GM19351 (cell line): ENCODE data around the gene NDEL1.

Experiments
- ATAC-seq: cut with Tn5 transposase; IDR thresholded peaks from one replicate; pipeline ENCODE4 v1.9.1; 2021; ENCODE audit warnings: mild to moderate bottlenecking, moderate library complexity; ENCODE audit not compliant: unreplicated experiment

The NDEL1 gene

DNA sequence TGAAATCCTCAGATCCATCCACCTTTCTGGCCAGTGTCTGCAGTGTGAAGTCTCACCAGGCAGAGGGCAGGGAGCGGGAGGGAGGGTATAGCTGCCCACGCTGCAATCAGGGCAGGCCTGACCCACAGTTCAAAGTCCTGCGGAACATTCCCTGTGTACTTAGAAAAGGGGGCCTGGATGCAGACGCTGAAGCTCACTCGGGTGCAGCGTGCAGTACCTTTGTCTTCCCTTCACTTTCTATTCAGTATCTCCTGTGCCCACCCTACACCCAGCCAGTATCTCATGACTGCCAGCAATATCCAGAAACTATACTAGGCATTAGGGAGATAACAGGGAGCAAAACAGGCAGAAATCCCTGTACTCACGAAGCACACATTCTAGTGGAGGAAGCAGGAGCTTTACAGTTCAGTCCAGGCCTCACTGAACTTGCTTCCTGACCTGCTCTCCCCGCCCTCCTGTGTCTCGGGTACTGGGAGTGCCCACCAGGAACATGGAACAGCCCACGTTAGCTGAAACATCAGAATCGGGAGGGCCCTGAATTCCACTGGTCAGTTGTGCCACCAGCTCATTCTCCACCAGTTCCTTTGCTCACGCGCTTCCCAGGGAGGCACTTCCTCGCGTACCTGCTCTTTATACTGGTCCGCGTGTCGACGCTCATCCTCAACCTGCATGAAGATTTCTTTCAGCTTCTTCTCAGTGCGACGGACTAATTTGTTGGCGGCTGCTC is 42.2 kb downstream of the NDEL1 start:
- ATAC-seq = no peak

DNA sequence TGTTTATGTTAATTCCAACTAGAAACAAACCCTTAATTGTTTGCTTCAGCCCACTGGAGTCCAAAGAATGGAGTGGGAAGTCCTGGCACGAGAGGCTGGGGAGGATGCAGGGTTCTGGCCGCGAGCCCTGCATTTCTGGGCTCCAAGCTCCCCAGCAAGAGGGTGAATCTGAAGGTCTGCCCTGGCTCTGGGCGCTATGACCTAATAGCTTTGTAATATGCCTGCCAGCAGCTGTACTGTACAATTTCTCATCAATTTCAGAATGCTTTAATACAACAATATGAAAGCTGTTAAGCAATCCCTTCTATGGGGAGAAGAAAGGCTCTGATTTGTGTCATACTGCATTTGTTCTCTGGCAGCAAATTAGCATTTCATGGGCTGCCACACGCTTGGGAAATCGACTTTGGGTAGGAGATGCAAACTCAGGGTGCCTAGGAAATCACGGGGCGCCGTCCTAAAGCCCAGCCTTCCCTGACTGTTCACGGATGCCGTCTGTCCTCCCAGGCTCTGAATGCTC is 43.8 kb downstream of the NDEL1 start:
- ATAC-seq = no peak

DNA sequence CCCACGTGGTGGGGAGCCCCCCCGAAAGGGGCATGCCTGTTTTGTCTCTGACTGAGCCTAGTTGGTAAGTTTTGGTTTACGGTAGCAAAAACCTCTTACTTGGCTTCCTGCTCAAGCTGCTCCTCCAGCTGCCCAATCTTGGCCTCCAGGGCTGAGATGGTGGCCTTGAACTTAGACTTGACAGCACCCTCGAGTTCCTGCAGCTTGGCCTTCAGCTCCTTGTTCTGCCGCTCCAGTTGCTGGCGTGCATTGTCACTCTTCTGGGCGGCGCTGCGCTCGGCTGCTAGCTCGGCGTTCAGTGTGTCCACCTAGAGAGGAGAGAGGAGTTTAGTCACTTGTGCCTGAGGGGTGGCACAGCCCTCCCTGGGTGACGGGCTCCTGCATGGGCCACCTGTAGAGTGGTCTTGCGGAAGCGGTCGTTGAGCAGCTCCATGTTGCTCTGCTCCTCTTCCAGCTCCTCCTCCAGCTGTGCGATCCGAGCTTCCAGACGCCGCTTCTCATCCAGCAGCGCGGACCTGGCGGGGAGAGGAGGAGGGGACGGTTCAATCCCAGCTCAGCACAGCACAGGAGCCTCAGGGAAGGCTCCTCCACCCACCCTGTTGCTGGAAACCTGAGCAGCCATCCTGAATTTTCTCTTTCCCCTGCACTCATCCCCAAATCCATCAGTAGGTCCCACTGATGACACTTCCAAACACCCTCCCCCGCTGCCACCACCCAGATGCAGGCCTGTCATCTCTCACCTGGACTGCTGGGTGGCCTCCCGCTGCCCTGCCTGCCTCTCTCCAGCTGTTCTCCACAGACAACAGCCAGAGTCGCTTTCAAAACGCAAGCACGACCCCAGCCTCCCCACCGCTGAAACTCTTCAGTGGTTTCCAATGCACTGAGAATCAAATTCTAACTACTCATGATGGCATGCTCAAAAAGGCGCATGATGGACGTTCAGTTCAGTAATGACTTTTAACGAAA is 44.6 kb downstream of the NDEL1 start:
- ATAC-seq = no peak

DNA sequence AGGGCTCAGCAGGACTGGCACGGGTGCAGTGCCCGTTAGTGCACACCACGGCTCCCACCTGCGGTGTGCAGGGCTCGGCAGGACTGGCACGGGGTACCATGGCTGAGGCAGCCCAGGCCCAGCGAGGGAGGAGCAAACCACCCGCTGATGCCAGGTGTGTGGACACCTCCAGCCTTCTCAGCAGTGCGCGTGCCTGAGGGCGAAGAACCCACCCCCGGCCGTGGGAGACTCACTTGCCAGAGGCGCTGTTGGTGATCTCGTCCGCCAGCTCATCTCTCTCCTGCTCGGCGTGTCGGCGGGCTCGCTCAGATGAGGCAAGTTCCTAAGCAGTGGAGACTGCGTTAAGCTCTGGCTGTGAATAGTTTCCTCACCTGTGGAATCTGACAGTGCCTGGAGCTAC is 45.4 kb downstream of the NDEL1 start:
- no peak for ATAC-seq

DNA sequence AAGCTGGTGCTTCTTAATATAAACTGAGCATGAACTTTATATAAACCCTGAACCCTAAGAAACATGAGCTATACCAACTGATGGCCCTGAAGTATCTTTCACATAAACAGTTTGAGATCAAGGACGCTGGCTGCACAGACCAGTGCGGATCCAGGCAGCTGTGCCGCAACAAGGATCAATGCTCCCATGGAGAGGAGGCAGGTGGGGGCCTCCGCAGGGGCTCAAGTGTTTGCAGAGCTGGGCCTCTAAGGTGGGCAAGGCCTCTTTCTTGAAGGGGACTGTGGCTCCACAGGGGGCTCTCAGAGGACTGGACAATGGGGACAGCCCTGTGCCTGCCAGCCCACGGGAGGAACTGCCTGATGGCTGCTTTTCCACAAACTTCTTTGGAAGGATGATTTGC is 46.0 kb downstream of the NDEL1 start:
- ATAC-seq = no peak

DNA sequence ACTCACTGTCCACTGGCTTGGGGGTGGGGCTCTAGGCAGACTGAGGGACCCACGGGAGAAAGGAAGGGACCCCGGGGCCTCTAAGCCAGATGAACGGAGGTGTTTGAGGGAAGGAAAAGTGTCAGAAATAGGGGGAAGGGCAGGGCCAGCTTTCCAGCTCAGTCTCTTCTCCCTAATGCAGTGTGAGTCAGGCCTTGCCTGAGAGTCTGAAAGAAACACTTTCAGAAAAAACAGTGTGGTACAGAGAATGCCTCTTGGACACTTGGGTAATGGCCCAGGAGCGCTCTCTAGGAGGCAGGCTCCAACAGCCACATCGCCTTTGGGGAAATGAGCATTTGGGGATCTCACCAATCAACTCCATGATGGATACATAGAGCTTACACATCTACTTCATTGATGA is 46.9 kb downstream of the NDEL1 start:
- ATAC-seq = no peak

DNA sequence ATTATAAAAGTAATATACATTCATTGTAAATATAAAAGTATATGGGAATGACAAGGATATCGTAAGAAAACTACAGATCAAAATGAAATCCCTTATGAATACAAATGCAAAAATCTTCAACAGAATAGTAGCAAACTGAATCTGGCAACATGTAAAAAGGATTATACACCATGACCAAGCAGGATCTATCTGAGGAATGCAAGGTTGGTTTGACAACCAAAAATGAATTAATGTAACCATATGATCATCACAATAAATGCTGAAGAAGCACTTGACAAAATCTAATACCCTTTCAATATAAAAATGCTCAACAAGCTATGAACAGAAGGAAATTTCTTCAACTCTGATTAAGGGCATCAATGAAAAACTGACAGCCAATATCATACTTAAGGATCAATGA is 48.8 kb downstream of the NDEL1 start:
- no peak for ATAC-seq

DNA sequence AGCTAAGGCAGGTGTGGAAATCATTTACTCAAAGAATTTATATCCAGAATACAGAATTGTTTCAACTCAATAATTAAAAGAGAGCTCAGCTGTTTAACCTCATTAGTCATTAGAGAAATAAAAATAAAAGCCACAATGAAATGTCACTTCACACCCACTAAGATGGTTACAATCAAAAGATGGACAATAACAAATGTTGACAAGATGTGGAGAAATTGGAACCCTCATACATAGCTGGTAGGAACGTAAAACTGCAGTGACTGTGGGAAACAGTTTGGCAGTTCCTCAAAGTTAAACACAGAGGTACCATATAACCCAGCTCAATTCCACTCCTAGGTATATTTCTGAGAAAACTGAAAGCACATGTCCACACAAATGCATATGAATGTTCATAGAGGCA is 49.8 kb downstream of the NDEL1 start:
- ATAC-seq = no peak

DNA sequence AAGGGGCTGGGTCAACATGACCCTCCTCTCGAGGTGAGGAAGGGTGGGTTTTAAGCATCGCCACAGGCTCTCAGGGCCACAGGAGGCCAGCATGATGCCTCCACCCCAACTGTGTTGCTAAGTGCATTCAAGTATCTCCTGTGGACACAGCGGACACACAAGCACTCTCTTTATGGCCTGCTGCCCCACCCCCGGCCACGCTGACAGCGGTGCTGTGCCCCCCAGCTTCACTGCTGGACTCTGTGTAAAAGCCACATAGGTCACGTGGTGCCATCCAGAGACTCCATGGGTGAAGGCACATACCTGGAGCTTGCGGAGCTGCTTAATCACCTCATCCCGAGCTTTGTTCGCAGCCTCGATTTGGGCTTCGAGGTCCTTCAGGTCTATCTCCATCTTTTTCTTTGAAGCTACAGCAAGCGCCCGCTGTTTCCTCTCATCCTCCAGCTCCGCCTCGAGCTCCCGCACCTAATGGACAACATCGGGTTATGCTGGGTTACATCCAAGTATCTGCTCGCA is 51.5 kb downstream of the NDEL1 start:
- ATAC-seq = no peak

DNA sequence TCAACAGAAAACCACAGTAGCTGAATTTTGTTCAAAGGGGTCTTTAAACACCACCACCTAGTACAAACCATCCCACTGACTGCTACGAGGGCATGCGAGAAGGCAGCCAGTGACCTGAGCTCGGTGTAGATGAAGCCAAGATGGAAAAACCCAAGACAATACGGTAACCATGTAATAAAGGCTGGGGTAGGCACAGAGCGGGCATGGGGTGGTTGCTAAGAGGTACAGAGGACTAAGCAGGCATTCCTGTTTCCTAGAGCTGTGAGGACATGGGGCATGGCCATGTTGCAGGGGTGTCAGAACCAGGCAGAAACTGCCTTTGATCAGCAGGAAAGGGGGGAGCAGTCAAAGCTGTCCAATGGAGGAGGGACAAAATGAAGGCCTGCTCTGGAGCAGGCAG is 52.1 kb downstream of the NDEL1 start:
- ATAC-seq = no peak

DNA sequence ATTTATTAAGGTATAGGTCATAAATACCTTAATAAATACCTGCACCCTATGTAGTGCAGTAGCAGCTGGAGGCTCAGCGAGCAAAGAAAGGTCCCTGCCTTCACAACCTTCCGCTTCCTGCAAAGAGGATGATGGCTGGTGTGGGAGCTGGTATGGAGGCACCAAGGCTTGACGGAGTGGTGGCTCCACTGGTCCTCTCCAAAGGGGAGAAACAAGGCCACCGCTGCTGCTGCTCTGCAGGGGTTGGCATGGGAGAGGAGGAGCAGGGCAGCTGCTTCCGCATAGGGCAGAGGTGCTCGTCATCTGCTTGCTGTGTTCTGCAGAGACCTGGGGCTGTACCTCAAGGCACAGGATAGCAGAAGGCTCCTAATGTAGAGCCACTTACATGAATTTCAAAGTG is 52.8 kb downstream of the NDEL1 start:
- ATAC-seq = no peak

DNA sequence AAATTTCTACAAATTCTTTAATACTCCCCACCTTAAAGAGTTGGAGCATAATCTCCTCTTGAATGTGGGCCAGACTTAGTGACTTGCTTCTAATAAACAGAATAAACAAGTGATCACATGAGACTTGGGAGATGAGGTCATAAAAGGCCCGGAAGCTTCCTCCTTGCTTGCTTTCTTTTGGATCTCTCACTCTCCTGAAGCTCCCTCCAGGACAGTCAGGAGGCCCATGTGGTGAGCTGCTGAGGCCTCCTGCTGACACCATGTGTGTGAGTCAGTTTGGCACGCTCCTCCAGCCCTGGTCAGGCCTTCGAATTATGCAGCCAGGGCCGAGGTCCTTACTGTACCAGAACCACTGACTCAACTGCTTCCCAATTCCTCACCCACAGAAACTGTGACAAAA is 53.2 kb downstream of the NDEL1 start:
- no peak for ATAC-seq

DNA sequence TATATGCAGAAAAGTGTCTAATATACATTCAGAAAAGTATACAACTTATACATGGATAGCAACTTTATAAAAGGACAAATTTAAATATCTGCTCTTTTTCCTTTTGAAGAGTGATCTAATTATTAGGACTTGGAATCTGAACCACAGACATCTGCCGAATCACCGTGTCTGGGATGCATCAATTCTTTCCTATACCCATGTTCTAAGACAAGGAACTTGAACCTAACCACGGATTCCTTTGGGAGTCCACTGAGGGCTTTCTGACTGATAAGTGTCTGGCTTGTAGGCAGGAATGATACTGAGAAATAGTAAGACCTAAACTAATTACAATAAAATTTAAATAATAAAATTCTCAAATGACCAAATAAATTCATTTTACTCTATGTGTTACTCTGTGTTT is 54.2 kb downstream of the NDEL1 start:
- no peak for ATAC-seq

DNA sequence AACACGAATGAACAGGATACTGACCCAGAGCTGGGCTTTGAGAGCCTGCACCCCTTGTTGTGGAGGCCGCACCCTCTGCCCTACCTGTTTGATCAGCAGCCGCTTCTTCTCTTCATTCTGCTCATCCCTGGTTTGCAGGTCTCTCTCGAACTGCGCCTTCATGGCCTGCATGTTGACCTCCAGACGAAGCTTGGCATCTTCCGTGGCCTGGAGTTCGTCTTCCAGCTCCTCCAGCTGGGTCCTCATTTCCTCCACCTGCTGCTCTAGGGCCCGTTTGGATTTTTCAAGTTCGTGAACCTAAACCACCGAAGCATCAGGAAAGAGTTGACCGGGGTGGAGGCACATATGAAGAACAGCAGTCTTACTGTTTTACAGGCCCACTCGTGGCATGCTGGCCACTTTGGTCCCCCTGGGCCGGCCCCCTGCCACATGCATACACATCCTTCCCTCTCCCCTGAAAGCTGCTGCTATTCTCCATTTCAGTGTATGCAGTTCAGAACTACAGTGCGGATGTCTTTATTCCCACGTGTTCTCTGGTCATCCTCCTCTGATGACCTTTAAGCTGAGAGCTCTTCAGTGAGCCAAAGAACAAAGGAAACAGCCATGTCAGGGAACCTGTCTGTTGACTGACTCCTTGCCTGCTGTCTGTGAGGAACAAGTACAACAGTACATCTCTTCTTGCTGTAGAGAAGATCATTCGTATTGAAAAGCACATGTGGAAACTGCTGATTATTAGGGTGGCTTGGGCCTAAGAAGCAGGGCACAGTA is 54.8 kb downstream of the NDEL1 start:
- no peak for ATAC-seq

DNA sequence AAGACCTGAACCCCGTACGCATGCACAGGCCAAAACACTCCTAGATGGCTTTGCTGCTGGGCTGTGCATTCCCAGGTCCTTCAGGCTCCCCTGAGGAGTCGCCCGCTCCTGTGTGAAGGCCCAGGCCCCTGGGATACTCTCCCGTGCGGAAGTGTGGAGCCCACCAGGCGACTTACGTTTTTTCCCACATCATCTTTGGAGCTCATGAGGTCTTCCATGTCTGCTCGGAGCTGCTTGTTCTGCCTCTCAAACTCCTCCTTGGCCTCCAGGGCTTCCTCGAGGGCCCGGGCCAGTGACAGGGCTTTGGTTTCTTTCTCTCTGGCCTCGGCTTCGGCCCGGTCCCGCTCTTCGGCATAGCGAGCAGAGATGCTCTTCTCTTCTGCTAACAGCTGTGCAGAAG is 56.4 kb downstream of the NDEL1 start:
- no peak for ATAC-seq

DNA sequence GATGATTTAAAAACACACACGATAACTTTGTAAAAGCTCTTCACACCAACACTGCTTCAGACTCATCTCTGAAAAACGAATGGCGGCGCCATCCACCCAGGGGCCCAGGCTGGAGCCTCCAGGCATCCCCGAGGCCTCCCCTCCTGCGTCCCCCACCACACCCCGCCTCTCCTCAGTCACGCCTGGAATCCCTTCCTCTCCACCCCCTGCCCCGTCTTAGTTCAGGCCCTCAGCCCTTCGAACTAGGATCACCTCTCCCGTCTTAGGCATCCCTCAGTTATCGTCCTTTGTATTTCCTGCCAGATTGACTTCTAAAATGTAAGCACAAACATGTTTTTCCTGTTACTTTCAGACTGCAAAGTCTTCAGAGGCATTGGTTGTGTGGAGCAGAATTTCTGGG is 58.3 kb downstream of the NDEL1 start:
- ATAC-seq = no peak

DNA sequence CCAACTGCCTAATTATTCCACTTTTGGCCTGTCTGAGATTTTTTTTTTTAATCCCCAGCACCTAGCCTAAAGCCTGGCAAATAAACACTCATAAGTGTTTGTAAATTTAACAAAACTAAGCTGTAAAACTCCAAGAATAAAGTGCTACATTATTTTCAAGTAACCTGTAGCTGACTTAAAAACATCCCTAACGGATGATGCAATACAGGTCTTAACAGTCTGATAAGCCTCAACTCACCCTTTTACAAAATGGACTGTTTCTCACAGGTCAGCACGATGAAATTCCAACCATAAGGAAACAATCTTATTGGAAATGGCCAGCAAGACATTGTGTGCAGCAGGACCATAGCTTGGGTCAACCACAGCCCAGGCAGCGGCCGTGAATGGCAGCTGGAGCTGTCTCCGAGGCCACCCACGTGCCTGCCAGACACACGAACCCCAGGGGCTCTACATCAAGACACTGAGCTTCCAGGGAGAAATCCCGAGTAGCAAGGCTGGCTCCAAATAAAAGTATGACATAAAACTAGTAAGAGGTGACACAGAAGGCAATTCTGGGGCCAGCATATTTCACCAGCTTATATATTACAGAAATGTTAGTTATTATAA is 58.9 kb downstream of the NDEL1 start:
- no peak for ATAC-seq

DNA sequence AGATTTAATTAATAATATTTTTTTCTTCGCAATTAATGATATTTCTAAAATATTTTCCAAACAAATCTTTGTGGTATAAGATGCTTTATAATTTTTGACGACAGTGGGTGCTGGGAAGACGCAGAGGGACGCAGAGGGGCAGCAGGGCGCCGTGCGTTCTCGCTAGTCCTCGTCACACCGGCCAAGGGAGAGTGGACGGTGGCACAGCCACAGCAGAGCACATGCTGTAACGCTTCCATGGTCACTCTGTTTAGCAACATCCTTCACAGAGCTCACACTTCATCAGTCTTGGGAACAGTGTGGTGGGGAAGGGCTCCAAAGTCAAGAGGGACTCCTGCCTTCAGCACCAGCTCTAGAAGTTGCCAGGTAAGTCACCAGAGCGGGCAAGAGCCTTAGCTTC is 60.4 kb downstream of the NDEL1 start:
- ATAC-seq = no peak

DNA sequence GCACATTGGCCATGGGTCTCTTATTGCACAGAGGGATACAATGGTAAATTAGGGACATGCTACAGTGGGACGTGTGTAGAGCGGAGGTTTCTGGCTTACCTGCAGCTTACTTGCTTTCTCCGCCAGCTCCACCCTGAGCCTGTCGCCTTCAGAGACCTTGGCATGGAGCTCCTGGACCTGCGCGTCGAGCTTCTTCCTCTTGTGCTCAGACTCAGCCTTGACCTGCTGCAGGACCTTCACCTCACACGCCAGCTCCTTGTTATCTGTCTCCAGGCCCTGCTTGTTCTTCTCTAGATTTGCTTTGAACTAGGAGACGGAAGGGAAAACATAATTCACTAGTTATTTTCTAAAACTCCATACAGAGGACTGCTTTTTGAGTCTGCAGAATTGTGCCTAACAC is 63.5 kb downstream of the NDEL1 start:
- no peak for ATAC-seq

DNA sequence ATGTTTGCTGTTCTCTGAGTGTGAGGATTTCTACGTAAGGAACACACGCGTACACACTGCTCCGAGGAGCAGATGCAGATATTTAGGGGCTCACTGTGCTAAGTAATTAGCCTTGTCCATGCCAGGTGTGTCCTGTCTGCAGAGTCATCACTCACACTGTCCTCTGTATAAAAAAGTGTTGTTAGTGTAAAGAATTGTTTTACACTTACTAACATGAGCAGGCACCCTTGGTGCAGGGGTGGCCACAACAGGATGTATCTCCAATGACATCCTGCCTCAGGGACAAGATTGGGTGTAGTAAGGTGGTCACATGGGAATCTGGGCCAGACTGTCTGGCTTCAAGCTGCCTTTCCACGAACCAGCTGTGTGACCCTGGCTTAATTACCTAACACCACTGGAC is 63.9 kb downstream of the NDEL1 start:
- ATAC-seq = no peak

DNA sequence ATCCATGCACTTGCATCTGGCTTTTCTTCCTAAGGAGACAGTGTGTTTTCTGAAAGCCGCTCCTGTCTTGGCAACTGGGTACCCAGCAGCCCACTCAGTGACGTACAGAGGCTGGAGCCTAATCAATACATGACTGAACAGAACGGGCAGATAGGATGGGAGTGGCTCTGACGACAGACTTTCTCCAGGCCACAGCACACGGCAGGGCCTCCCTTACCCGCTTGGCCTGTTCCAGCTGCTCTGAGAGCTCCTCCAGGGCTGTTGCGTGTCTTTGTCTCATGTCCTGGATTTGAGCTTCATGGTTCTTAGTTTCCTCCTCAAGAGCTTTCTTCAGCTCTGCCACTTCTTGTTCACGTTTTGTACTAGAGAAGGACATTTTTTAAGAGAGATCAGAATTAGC is 64.9 kb downstream of the NDEL1 start:
- ATAC-seq = no peak
